Measurements from ENCODE around the gene ZBTB7C.

ZBTB7C gene

GRCh38 chr18:47985866-47986265, 423.3 kb downstream of the ZBTB7C start:
- H3K27ac ChIP-seq (ENCODE audit: low read depth, low read length) = no peak overlapping the region
- no peak overlapping the region for H3K9ac ChIP-seq (ENCODE audit: low read depth in 1 of 2, low read length in 2 of 2)
- no peaks in the 10 kb centered on the region for H3K36me3 ChIP-seq (ENCODE audit: control insufficient read depth in 1 of 2, insufficient read depth in 2 of 2, low read length in 2 of 2)
- no peaks in the 10 kb centered on the region for H3K27me3 ChIP-seq (ENCODE audit: control insufficient read depth in 1 of 2, insufficient read depth in 2 of 2, low read length in 2 of 2)
- no peaks in the 10 kb centered on the region for H3K9me3 ChIP-seq (ENCODE audit: control insufficient read depth in 1 of 2, low read length in 2 of 2)
- no peak overlapping the region for H3K4me3 ChIP-seq (ENCODE audit: low read depth in 1 of 2, low read length in 2 of 2)
- no peaks in the 10 kb centered on the region for H3K4me1 ChIP-seq (ENCODE audit: control insufficient read depth in 1 of 2, insufficient read depth in 2 of 2, low read length in 2 of 2)

GRCh38 chr18:47984991-47985390, 424.2 kb downstream of the ZBTB7C start:
- H3K9ac ChIP-seq (ENCODE audit: low read depth in 1 of 2, low read length in 2 of 2) = no peak overlapping the region
- H3K4me3 ChIP-seq (ENCODE audit: low read depth in 1 of 2, low read length in 2 of 2) = no peak overlapping the region
- no peaks in the 10 kb centered on the region for H3K27me3 ChIP-seq (ENCODE audit: control insufficient read depth in 1 of 2, insufficient read depth in 2 of 2, low read length in 2 of 2)
- no peak overlapping the region for H3K27ac ChIP-seq (ENCODE audit: low read depth, low read length)
- H3K9me3 ChIP-seq (ENCODE audit: control insufficient read depth in 1 of 2, low read length in 2 of 2) = no peaks in the 10 kb centered on the region
- H3K36me3 ChIP-seq (ENCODE audit: control insufficient read depth in 1 of 2, insufficient read depth in 2 of 2, low read length in 2 of 2) = no peaks in the 10 kb centered on the region
- no peaks in the 10 kb centered on the region for H3K4me1 ChIP-seq (ENCODE audit: control insufficient read depth in 1 of 2, insufficient read depth in 2 of 2, low read length in 2 of 2)

DNA sequence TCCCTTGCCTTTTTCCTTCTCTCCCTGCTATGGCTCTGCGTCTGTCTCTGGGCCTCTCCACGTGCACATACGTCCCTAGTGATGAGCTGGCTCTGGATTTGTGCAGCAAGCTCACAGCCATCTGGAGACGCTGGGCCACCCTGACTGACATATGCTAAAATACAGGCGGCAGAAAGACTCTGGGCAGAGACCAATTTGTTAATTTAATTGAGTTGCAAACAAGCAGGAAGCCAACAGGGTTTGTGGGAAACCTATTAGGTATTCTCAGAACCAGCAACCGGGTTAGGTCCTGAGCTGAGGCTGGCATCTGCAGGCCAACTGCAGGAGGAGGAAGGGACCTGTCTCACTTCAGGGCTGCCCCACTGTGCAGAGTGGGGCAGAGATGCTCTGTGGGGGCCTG, 425.2 kb downstream of the ZBTB7C start:
- H3K27me3 ChIP-seq (ENCODE audit: control insufficient read depth in 1 of 2, insufficient read depth in 2 of 2, low read length in 2 of 2) = no peaks in the 10 kb centered on the region
- H3K4me1 ChIP-seq (ENCODE audit: control insufficient read depth in 1 of 2, insufficient read depth in 2 of 2, low read length in 2 of 2) = no peaks in the 10 kb centered on the region
- no peak overlapping the region for H3K9ac ChIP-seq (ENCODE audit: low read depth in 1 of 2, low read length in 2 of 2)
- no peak overlapping the region for H3K4me3 ChIP-seq (ENCODE audit: low read depth in 1 of 2, low read length in 2 of 2)
- H3K27ac ChIP-seq (ENCODE audit: low read depth, low read length) = no peak overlapping the region
- H3K9me3 ChIP-seq (ENCODE audit: control insufficient read depth in 1 of 2, low read length in 2 of 2) = no peaks in the 10 kb centered on the region
- H3K36me3 ChIP-seq (ENCODE audit: control insufficient read depth in 1 of 2, insufficient read depth in 2 of 2, low read length in 2 of 2) = no peaks in the 10 kb centered on the region

- H3K27ac ChIP-seq (ENCODE audit: low read depth, low read length) = no peak overlapping the region
- H3K9ac ChIP-seq (ENCODE audit: low read depth in 1 of 2, low read length in 2 of 2) = no peak overlapping the region
- H3K27me3 ChIP-seq (ENCODE audit: control insufficient read depth in 1 of 2, insufficient read depth in 2 of 2, low read length in 2 of 2) = no peaks in the 10 kb centered on the region
- H3K4me1 ChIP-seq (ENCODE audit: control insufficient read depth in 1 of 2, insufficient read depth in 2 of 2, low read length in 2 of 2) = no peaks in the 10 kb centered on the region
- H3K9me3 ChIP-seq (ENCODE audit: control insufficient read depth in 1 of 2, low read length in 2 of 2) = no peaks in the 10 kb centered on the region
- no peak overlapping the region for H3K4me3 ChIP-seq (ENCODE audit: low read depth in 1 of 2, low read length in 2 of 2)
- no peaks in the 10 kb centered on the region for H3K36me3 ChIP-seq (ENCODE audit: control insufficient read depth in 1 of 2, insufficient read depth in 2 of 2, low read length in 2 of 2)
These were observed 426.1 kb downstream of the ZBTB7C start for GRCh38 chr18:47983055-47983454.

GRCh38 chr18:47981830-47982229, 427.4 kb downstream of the ZBTB7C start:
- Histone ChIP-seq H3K36me3 (ENCODE audit: control insufficient read depth in 1 of 2, insufficient read depth in 2 of 2, low read length in 2 of 2) (no peaks in the 10 kb centered on the region), H3K4me1 (ENCODE audit: control insufficient read depth in 1 of 2, insufficient read depth in 2 of 2, low read length in 2 of 2) (no peaks in the 10 kb centered on the region), H3K9me3 (ENCODE audit: control insufficient read depth in 1 of 2, low read length in 2 of 2) (no peaks in the 10 kb centered on the region), H3K27me3 (ENCODE audit: control insufficient read depth in 1 of 2, insufficient read depth in 2 of 2, low read length in 2 of 2) (no peaks in the 10 kb centered on the region), H3K27ac (ENCODE audit: low read depth, low read length) (no peak overlapping the region), H3K9ac (ENCODE audit: low read depth in 1 of 2, low read length in 2 of 2) (no peak overlapping the region), H3K4me3 (ENCODE audit: low read depth in 1 of 2, low read length in 2 of 2) (no peak overlapping the region)

DNA sequence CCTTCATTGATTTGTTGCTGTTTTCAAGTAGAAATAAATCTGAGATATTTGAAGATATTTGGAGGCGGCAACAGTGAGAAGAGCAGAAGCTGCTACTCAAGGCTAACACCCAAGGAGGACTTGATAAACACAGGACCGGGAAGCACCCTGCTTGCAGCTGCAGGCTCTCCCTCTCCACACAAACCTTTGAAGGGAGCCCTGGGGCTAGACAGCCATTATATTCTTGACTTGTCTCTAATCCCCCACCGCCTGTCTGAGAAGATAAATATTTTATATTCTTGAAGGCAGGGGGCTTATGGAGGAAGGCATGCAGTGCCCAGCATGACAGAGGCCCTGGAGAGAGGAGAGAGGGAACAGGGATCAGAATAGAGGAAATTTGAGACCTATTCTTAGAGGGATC, 427.9 kb downstream of the ZBTB7C start:
- no peak overlapping the region for H3K4me3 ChIP-seq (ENCODE audit: low read depth in 1 of 2, low read length in 2 of 2)
- no peak overlapping the region for H3K27ac ChIP-seq (ENCODE audit: low read depth, low read length)
- H3K36me3 ChIP-seq (ENCODE audit: control insufficient read depth in 1 of 2, insufficient read depth in 2 of 2, low read length in 2 of 2) = no peaks in the 10 kb centered on the region
- no peak overlapping the region for H3K9ac ChIP-seq (ENCODE audit: low read depth in 1 of 2, low read length in 2 of 2)
- H3K9me3 ChIP-seq (ENCODE audit: control insufficient read depth in 1 of 2, low read length in 2 of 2) = no peaks in the 10 kb centered on the region
- H3K4me1 ChIP-seq (ENCODE audit: control insufficient read depth in 1 of 2, insufficient read depth in 2 of 2, low read length in 2 of 2) = no peaks in the 10 kb centered on the region
- H3K27me3 ChIP-seq (ENCODE audit: control insufficient read depth in 1 of 2, insufficient read depth in 2 of 2, low read length in 2 of 2) = no peaks in the 10 kb centered on the region

- Histone ChIP-seq H3K27ac (ENCODE audit: low read depth, low read length) (no peak overlapping the region), H3K27me3 (ENCODE audit: control insufficient read depth in 1 of 2, insufficient read depth in 2 of 2, low read length in 2 of 2) (no peaks in the 10 kb centered on the region), H3K4me1 (ENCODE audit: control insufficient read depth in 1 of 2, insufficient read depth in 2 of 2, low read length in 2 of 2) (no peaks in the 10 kb centered on the region), H3K9me3 (ENCODE audit: control insufficient read depth in 1 of 2, low read length in 2 of 2) (no peaks in the 10 kb centered on the region), H3K9ac (ENCODE audit: low read depth in 1 of 2, low read length in 2 of 2) (no peak overlapping the region), H3K4me3 (ENCODE audit: low read depth in 1 of 2, low read length in 2 of 2) (no peak overlapping the region), H3K36me3 (ENCODE audit: control insufficient read depth in 1 of 2, insufficient read depth in 2 of 2, low read length in 2 of 2) (no peaks in the 10 kb centered on the region)
These were observed 429.5 kb downstream of the ZBTB7C start for GRCh38 chr18:47979611-47980200.

DNA sequence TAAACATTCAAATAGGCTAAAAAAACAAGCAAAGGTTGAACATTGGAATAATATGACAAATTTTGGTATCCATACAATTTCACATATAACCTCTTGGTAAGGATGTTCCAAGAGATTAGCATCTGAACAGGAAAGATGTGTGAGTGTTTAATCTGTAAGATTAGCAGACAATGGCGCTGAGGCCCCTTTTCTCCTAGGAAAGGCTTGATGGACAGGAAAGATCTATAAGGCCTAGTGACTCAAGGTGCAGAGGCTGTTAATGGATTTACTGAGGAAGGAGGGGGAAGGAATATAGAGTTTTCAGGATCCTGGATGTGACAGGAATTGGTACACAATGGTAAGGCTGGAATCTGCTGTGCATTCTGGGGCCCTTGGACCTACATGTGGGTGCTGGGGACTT, 430.6 kb downstream of the ZBTB7C start:
- Histone ChIP-seq H3K9me3 (ENCODE audit: control insufficient read depth in 1 of 2, low read length in 2 of 2) (no peaks in the 10 kb centered on the region), H3K36me3 (ENCODE audit: control insufficient read depth in 1 of 2, insufficient read depth in 2 of 2, low read length in 2 of 2) (no peaks in the 10 kb centered on the region), H3K4me3 (ENCODE audit: low read depth in 1 of 2, low read length in 2 of 2) (no peak overlapping the region), H3K27me3 (ENCODE audit: control insufficient read depth in 1 of 2, insufficient read depth in 2 of 2, low read length in 2 of 2) (no peaks in the 10 kb centered on the region), H3K4me1 (ENCODE audit: control insufficient read depth in 1 of 2, insufficient read depth in 2 of 2, low read length in 2 of 2) (no peaks in the 10 kb centered on the region), H3K9ac (ENCODE audit: low read depth in 1 of 2, low read length in 2 of 2) (no peak overlapping the region), H3K27ac (ENCODE audit: low read depth, low read length) (no peak overlapping the region)

- H3K4me1 ChIP-seq (ENCODE audit: control insufficient read depth in 1 of 2, insufficient read depth in 2 of 2, low read length in 2 of 2) = no peaks in the 10 kb centered on the region
- no peaks in the 10 kb centered on the region for H3K27me3 ChIP-seq (ENCODE audit: control insufficient read depth in 1 of 2, insufficient read depth in 2 of 2, low read length in 2 of 2)
- no peaks in the 10 kb centered on the region for H3K9me3 ChIP-seq (ENCODE audit: control insufficient read depth in 1 of 2, low read length in 2 of 2)
- H3K27ac ChIP-seq (ENCODE audit: low read depth, low read length) = no peak overlapping the region
- H3K36me3 ChIP-seq (ENCODE audit: control insufficient read depth in 1 of 2, insufficient read depth in 2 of 2, low read length in 2 of 2) = no peaks in the 10 kb centered on the region
- H3K4me3 ChIP-seq (ENCODE audit: low read depth in 1 of 2, low read length in 2 of 2) = no peak overlapping the region
- no peak overlapping the region for H3K9ac ChIP-seq (ENCODE audit: low read depth in 1 of 2, low read length in 2 of 2)
These were observed 431.0 kb downstream of the ZBTB7C start for GRCh38 chr18:47978141-47978540.

Data from duodenal mucosa (tissue), 2 donors.